Measurements from ENCODE around the gene PLK3.

PLK3 gene

GRCh38 chr1:44854970-44855369 lies 54.8 kb downstream of the PLK3 start:
- no peak overlapping the region for H3K27ac ChIP-seq (ENCODE audit: low read depth, low read length, poor library complexity, severe bottlenecking)
- H3K4me1 ChIP-seq (ENCODE audit: insufficient read depth, low read length, severe bottlenecking): no peaks in the 10 kb centered on the region
- TF ChIP-seq EZH2 (IDR thresholded peaks at IDR 0.05; ENCODE audit: borderline replicate concordance, low read length): no peak
- TF ChIP-seq CTCF (IDR thresholded peaks at IDR 0.05; ENCODE audit: low read length): no peak
- no peaks in the 10 kb centered on the region for H3K9me2 ChIP-seq (ENCODE audit: low read depth, low read length)
- no peaks in the 10 kb centered on the region for H3K79me2 ChIP-seq (ENCODE audit: insufficient read depth, low read length)
- no peak overlapping the region for H2AFZ ChIP-seq (ENCODE audit: low read length)
- H3K4me3 ChIP-seq (ENCODE audit: low read depth, low read length, poor library complexity, severe bottlenecking): no peak overlapping the region
- no peak overlapping the region for H3K9ac ChIP-seq (ENCODE audit: low read length)
- no peaks in the 10 kb centered on the region for H3K9me3 ChIP-seq (ENCODE audit: low read length)
- peaks cover 19% of the 10 kb centered on the region for H3K36me3 ChIP-seq (ENCODE audit: insufficient read depth, low read length)
- no peaks in the 10 kb centered on the region for H3F3A ChIP-seq (ENCODE audit: insufficient read depth, low read length)
- no peaks in the 10 kb centered on the region for H3K27me3 ChIP-seq (ENCODE audit: insufficient read depth, low read length)
- H3K4me2 ChIP-seq (ENCODE audit: low read length): no peak overlapping the region
- H4K20me1 ChIP-seq (ENCODE audit: insufficient read depth, low read length): no peaks in the 10 kb centered on the region
